ENCODE results near the gene SLFN12.

The SLFN12 gene

DNA sequence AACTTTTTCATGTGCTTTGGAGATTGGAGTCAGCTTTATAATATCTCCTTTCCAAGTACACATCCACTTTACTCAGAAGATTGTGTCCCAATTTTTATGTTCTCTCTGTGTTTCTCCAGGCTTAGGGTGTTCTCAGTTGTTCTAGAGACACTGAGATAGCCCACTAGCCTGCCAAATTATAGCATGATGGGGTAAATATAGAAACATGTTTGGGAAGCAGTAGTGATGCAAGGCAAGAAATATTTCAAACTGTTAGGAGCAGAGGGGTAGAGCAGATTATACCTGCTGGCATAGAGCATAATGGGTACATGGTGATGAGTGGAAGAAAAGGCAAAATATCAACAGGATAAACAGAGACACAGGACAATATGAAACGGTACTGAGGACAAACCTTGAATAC, 71.3 kb downstream of the SLFN12 start:
- Histone ChIP-seq H3K9me3 (ENCODE audit: control insufficient read depth in 5 of 5, low read length in 5 of 5) (no peaks in the 10 kb centered on the region), H3K4me1 (ENCODE audit: control insufficient read depth in 5 of 5, insufficient read depth in 5 of 5, low read length in 5 of 5) (peaks cover 0 to 4% (median 0%) of the 10 kb centered on the region in 5 donors), H3K36me3 (ENCODE audit: control insufficient read depth in 5 of 5, insufficient read depth in 5 of 5, low read length in 5 of 5) (peaks cover 15 to 48% (median 46%) of the 10 kb centered on the region in 5 donors), H3K27me3 (ENCODE audit: control insufficient read depth in 5 of 5, insufficient read depth in 4 of 5, low read length in 5 of 5) (no peaks in the 10 kb centered on the region), H3K9ac (ENCODE audit: low read length in 5 of 5) (no peak overlapping the region), H3K4me3 (ENCODE audit: low read depth in 1 of 5, low read length in 5 of 5) (no peak overlapping the region), H3K27ac (ENCODE audit: low read depth, low read length) (no peak overlapping the region)
